Stimulated activated CD8-positive, alpha-beta memory T cell treated with anti-CD3 and anti-CD28 coated beads, Interleukin-4, amount 100 ng/mL, for 24 hours (primary cell): ENCODE data around the gene TRIM14.
"Not testable (repeated sequence)": the region's sequence is repeated elsewhere in the genome, so short reads cannot be mapped to it uniquely, and the experiment has no call there.

Experiments used
- DNase-seq: peaks from one replicate; pipeline ENCODE4 v3.0.0-alpha.2; 2020; ENCODE audit warnings: low read depth

Gene TRIM14

GRCh38 chr9:98083566-98084183 is 35.3 kb downstream of the TRIM14 start:
- DNase-seq, result no peak

GRCh38 chr9:98083061-98083501 is 35.9 kb downstream of the TRIM14 start:
- DNase-seq, result no peak

GRCh38 chr9:98081477-98082219 is 37.4 kb downstream of the TRIM14 start:
- no peak for DNase-seq

GRCh38 chr9:98080780-98081179 is 38.2 kb downstream of the TRIM14 start:
- no peak for DNase-seq

GRCh38 chr9:98080326-98080725 is 38.7 kb downstream of the TRIM14 start:
- no peak for DNase-seq

GRCh38 chr9:98078895-98079294 is 40.1 kb downstream of the TRIM14 start:
- no peak for DNase-seq

- not testable (repeated sequence) for DNase-seq
Observed at GRCh38 chr9:98076514-98076890, 42.5 kb downstream of the TRIM14 start.

GRCh38 chr9:98075332-98075805 is 43.7 kb downstream of the TRIM14 start:
- no peak for DNase-seq

- peak; percentile 42 for DNase-seq
Observed at GRCh38 chr9:98074115-98074990, 44.7 kb downstream of the TRIM14 start.

GRCh38 chr9:98071737-98072136 is 47.3 kb downstream of the TRIM14 start:
- no peak for DNase-seq

GRCh38 chr9:98070704-98071103 is 48.3 kb downstream of the TRIM14 start:
- DNase-seq, result no peak

- no peak for DNase-seq
Observed at GRCh38 chr9:98069551-98069950, 49.5 kb downstream of the TRIM14 start.

GRCh38 chr9:98067184-98067583 is 51.8 kb downstream of the TRIM14 start:
- DNase-seq, result no peak

- DNase-seq, result no peak
Observed at GRCh38 chr9:98066235-98066634, 52.8 kb downstream of the TRIM14 start.

GRCh38 chr9:98064623-98065392 is 54.2 kb downstream of the TRIM14 start:
- DNase-seq, result no peak

- DNase-seq, result no peak
Observed at GRCh38 chr9:98062161-98062560, 56.9 kb downstream of the TRIM14 start.

- DNase-seq, result no peak
Observed at GRCh38 chr9:98057138-98057799, 61.8 kb downstream of the TRIM14 start.

- DNase-seq, result peak; percentile 89
Observed at GRCh38 chr9:98056269-98057137, 62.5 kb downstream of the TRIM14 start, which contains the start of gene NANS. Gene NANS, plus strand, starts transcription at chr9:98056732. Its CDS starts 77 bp downstream, at chr9:98056809.

- no peak for DNase-seq
Observed at GRCh38 chr9:98054376-98054951, 64.6 kb downstream of the TRIM14 start.

GRCh38 chr9:98050351-98050750 is 68.7 kb downstream of the TRIM14 start:
- no peak for DNase-seq
